HTR-8/SVneo (cell line): ENCODE results near the gene HDAC1.
"Not testable (repeated sequence)": the region's sequence is repeated elsewhere in the genome, so short reads cannot be mapped to it uniquely, and the experiment has no call there.

Experiments
- DNase-seq: peaks from one replicate; pipeline ENCODE4 v3.0.0; 2011; ENCODE audit warnings: low spot score, mixed read lengths; ENCODE audit not compliant: insufficient read length
- FAIRE-seq: peaks from 2 replicates; lab custom pipeline; 2011; peaks lifted over from hg19 to GRCh38; lab: Jason Lieb, UNC

Gene HDAC1

DNA sequence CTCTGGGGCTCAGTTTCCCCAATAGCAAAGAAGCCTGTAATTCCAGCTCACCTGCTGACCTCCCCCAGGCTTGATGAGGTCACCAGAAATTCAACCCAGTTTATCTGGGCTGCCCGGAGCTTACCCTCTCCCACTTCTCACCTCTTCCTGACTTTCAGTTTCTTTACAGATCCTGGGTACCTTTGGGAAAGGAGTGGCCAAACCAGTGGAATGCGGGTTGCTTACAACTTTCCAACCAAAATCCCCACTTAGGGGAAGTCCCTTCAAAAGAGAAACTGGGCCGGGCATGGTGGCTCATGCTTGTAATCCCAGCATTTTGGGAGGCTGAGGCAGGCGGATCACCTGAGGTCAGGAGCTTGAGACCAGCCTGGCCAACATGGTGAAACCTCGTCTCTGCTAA, 50.1 kb downstream of the HDAC1 start:
- FAIRE-seq (no peak), DNase-seq (no peak)

DNA sequence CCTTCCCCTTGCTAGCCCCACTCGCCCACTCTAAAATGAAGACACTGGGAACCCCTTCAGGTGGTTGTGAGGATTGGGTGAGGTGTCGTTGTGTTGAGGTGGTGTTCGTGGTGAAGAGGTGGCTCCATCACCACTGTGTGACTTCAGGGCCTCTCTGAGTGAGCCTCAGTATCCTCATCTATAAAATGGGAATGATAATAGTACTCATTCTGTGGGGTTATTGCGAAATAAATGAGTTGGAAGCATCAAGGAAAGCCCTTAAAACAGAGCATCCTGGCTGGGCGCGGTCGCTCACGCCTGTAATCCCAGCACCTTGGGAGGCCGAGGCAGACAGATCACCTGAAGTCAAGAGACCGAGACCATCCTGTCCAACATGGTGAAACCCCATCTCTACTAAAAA, 50.8 kb downstream of the HDAC1 start:
- DNase-seq (no peak), FAIRE-seq (no peak)

DNA sequence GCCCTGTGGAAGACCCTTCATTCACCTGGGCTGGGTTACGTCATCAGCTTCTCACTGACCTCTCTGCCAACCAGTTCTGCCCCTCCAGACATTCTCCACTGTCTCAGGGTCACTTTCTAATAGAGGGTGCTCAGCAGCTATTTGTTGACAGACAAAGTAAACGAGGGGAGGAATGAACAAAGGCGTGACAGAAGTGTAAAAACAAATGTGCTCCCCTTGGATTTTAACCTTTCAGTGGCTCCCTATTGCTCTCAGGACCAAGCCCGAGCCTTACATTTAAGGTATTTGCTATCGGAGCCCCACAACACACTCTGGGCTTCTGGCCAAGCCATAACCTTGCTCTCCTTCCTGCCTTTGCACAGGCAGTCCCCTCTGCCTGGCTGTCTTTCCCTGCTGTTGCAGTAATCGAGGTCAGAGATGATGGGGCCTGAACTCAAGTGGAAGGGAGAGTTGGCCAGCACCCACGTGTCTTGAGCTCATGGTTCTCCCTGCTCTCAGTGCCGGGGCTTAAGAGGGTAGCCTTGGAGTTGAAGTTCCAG, 53.5 kb downstream of the HDAC1 start:
- no peak for FAIRE-seq
- DNase-seq: no peak

DNA sequence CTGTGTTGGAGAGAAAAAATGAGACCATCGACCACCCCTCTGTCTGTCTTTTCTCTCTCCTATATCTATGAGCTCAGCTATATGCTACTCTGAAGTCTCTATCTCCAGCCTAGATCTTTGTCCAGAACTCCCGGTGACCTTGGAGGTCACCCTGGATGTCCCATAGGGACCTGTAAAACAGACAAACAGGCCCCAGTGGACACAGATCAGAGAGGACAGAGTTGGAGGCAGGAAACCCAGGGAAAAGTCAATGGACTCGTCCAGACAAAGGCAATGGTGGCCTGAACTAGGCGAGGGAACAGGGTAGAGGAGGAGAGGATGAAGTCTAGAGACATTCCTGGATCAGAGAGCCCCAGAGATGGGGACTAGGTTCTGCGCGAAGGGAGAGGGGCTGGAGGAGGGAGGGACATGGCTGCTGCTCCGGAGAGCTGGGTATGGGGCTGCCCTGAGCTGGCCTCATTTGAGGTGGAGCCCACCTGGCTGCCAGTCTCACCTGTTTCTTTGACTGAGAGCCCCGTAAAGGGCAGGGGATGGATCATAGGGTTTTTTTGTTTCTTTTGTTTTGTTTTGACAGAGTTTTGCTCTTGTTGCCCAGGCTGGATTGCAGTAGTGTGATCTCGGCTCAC, 54.8 kb downstream of the HDAC1 start:
- DNase-seq (no peak), FAIRE-seq (no peak)

DNA sequence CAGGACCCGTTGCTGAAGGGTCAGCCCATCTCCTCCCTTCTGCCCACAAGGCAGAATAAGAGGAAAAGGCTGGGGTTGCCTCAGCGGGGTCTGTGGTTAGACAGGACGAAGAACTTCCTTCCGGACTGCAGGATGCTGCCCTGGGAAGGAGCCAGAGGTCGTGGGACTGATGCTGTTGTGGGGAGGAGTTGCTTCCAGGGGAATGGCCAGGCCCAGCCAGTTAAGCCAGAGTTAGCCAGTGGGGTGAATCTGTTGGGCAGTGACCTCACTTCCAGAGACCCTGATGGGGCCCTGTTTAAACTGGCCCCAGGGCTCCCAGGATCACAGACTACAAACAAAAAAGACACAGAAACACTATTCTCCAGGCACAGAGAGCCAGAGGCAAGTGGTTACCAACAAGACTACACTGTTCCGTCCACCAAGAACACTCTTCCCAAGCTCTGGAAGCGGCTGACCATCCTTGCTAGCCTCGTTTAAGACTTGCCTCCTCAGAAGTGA, 57.4 kb downstream of the HDAC1 start:
- FAIRE-seq: no peak
- DNase-seq: no peak

DNA sequence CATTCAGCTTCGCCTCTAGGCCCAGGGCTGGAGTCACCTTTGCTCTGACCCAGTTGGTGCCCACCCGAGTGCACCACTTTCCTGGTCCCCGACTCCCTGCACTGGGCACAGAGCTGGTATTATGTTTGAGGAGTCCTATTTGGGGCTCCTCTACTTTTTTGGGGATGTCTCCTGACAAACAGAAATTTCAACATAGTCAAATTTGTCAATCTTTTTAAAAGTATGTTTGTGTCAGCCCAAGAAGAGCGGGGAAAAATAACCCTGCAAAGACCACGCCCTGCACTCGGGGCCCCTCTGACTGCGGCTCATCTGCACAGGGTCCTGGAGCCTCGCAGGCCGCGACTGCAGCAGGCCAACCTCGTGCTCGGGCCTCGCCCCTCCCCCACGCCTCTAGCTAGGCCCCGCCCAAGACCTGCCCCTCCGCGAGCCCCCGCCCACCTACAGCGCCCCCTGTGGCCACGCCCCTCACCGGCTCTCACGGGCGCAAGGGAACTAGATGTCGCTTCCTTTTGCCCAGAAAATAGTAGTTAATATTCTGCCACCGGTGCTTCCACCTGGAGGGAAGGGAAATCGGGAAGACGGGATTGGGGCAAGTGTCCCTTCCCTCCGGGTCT, 59.0 kb downstream of the HDAC1 start:
- FAIRE-seq (no peak), DNase-seq (no peak)

DNA sequence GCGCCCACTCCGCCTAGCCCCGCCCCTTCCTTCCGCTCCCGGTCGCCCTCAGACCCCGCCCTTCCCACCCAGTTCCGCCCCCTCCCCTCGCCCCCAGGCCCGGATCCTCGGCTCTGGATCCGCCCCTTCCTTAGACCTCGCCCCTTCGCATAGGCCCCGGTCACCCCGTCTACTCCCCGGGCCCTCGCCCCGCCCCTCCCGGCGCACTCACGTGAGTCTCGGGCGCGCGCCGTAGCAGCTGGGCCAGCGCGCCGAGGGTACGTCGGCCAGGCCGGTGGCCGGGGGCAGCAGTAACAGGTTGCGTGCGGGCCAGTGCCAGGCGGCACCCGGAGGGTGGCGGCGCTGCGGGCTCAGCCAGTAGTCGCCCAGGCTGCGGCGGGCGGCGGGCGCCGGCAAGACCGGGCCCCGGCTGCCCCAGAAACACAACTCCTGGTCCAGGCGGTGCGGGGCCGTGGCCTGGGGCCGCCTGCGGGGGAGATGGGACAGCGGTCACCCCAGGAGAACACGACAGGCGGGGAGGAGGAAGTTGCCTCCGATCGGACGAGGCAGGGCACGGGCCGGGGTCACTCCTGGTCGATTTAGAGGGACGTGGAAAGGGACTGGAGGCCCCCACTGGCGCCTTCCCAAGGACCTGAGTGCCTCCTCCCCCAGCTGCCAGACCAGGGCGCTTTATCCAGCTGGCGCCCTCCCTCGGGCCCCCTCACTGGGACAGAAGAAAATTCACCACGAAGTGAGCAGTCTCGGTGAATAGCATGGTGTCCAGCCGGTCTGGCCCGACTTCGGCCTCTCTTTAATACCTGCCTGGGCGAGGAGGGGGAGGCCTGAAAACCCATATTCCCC, 59.7 kb downstream of the HDAC1 start:
- FAIRE-seq (peak; percentile 90), DNase-seq (peak; percentile 91)

DNA sequence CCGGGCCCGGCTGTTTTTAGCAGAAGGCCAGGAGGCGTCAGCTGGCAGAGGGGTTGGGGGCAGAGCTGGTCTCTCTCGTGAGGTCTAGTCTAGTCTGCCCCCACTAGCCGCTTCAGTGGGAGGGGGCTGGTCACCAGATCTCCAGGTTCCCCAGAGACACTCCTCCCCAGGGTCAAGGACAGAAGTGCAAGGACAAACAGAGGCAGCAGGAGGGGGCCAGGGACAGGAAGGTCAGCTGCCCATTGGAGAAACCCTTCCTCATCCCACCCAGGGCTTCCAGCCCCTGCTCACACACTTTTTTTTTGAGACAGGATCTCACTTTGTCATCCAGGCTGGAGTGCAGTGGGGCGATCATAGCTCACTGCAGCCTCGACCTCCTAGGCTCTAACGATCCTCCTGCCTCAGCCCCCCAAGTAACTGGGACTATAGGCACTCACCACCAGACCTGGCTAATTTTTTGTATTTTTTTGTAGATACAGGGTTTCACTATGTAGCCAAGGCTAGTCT, 60.4 kb downstream of the HDAC1 start:
- DNase-seq: no peak
- FAIRE-seq: no peak

DNA sequence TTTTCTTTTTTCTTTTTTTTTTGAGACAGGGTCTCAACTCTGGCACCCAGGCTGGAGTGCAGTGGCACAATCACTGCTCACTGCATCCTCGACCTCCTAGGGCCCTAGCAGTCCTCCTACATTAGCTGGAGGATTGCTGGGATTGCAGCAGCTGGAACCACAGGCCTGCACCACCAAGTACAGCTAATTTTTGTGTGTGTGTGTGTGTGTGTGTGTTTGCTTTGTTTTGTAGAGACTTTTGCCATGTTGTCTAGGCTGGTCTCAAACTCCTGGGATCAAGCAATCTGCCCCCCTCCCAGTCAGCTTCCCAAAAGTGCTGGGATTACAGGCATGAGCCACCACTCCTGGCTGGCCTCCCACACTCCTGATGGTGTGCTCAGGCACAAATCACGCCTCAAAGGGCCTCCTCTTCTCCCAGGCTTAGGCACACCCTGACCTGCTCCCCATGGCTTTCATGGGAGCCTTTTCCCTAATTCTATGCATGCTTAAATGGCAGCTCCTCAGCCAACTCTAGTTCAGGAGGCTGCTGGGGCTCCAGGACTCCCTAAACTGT, 61.0 kb downstream of the HDAC1 start:
- DNase-seq (no peak), FAIRE-seq (no peak)

DNA sequence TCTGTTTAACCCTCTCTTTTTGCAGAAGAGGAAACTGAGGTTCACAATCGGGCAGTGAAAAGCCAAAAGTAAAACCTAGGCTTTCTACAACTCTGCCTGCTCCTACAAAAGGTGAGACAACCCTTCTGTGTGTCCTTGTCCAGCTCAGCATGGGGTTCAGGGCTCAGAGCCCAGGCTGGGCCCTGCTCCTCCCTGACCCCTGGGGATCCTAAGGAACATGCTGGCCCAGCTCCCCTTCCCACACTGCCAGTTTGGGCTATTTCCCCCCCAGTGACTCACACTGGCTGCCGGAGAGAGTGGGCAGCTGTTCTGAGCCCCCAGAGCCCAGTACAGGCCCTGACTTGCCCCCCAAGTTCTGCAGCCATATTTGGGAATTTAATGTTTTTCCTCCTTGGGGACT, 61.5 kb downstream of the HDAC1 start:
- DNase-seq (no peak), FAIRE-seq (no peak)

DNA sequence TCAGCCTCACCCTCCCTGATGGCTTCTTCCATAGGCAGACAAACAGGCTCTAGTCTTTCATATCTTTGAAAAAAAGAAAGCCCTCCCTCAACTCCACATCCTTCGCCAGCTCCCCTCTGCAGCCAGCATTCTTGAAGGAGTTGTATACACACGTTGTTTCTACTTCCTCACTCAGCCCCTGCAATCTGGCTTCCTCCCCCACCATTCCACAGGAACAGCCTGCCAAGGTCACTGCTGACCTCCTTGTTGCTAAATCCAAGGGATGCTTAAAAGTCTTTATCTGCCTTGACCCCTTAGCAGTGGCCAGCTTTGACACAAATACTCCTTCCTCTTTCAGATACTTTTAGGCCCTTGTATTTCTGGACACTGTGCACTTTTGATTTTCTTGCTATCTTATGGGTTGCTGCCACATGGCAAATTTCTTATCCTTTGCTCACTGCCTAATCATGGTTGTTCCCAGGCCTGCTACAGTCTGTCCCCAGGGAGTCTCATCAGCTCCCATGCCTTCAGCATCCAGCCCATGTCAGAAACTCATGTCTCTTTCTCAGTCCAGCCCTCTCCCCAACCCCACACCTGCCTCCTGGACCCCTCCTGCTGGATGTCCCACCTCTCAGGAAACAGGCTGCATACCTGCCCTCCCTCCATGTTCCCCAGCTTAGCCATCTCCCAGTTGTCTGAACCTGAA, 62.1 kb downstream of the HDAC1 start:
- FAIRE-seq: no peak

DNA sequence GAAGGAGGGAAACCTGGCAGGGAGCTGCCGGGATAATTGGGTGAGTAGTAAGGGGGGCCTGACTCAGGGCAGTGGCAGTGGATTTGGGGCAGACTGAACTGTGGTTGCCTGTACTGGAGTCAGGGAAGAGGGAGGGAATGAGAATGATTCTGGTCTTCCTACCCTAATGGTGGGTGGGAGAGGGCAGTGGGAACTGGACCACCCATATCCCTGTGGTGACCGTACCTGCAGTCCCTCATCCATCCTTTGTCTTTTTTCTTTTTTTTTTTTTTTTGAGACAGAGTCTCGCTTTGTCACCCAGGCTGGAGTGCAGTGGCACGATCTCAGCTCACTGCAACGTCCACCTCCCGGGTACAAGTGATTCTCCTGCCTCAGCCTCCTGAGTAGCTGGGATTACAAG, 63.9 kb downstream of the HDAC1 start:
- FAIRE-seq, DNase-seq: not testable (repeated sequence)

More for the DNA sequence above, 62.1 kb downstream of the HDAC1 start:
- no peak for DNase-seq

DNA sequence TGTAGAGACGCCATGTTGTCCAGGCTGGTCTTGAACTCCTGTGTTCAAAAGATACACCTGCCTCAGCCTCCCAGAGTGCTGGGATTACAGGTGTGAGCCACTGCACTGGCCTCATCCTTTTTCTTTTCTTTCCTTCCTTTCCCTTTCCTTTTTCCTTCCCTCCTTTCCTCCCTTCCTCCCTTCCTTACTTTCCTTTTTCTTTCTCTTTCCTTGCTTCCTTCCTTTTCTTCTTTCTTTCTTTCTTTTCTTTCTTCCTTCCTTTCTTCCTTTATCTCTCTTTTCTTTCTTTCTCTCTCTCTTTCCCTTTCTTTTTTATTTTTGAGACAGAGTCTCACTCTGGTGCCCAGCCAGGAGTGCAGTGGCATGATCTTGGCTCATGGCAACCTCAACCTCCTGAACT, 64.6 kb downstream of the HDAC1 start:
- FAIRE-seq (no peak), DNase-seq (no peak)

DNA sequence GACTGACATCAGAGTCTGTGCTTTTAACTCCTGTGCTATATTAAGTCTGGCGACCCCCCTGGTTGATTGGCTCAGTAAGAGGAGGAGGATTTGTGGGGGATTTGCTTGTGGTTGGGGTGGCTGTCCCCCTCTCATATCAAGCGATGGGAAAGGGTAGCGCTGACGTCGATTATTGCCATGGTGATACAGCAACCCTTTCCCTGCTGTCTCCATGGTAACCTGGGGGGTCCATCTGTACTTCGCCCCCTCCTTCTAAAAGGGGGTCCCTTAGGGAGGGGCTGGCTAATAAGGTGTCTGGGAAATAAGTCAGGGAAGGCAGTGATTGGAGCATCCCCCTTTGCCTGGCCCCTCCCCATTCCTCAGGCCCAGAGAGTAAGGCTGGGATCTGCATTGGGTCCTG, 65.7 kb downstream of the HDAC1 start:
- FAIRE-seq: no peak
- DNase-seq: no peak

DNA sequence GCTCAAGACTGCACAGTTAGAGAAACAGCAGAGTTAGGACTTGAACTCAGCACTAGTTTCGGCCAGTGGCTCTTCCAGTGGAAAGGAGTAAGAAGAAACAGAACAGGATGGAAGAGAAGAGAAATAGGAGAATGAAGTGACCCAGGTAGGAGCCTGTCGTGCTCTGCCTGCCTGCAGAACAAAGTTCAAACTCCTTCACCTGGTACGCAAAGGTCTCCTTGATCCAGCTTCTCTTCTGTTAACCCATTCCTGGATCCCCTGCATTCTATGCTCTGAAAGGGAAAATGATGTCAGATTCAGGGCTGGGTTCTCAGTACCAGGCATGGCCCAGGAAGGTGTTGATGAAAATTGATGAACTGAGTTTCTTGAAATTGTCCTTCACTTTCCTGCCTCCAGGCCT, 66.6 kb downstream of the HDAC1 start:
- FAIRE-seq: no peak
- no peak for DNase-seq

DNA sequence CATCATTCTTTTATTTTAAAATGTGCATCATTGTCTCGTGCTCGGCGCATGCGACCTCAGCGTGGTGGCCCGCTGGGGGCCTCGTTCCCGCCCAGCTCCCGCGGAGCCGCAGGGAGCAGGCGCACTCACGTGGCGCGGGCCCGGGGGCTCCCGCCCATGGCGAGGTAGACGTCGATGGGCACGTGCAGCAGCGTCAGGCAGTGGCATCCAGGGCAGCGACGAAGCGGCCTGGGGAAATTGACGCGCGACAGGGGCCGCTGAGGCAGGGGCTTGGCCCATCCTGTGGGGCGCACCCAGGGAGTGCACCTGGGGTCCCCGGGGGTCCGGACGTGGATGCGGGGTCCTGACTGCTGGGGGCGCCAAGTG, 69.4 kb downstream of the HDAC1 start:
- DNase-seq (no peak), FAIRE-seq (no peak)

DNA sequence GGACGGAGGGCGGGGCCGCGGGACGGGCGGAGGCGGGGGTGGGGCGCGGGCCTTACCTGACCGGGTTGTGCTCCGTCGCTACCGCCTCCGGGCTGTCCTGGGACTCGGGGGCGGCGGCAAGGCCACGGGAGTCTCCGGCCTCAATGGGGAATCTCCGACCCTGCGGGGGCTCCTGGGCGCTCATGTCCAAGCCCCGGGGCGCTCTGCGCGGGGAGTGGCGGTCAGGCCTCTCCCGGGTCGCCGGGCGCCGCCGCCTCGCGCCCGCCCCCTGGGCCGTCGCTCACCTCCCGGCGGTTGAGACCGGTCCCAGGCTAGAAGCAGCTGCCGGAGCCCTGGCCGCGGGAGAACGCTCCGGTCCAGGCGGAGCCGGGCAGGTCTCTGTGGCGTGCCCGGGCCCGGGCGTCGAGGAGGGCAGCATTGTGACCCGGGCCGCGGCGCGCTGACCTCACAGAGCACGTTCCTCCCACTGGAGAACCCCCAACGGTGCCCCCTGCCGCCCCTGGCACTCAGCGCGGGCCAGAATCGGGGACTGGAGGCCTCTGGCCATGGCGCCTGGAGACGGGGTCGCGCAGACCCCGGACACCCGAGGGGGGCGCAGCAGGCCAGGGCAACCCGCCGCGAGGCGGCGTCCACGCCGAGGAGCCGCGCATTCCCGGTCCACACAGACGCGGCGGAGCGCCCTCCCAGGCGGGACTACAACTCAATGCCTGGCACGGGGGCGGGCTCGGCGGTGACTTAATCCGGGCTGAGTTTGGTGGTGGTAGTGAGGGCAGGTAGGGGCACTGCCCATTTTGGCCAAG, 70.0 kb downstream of the HDAC1 start:
- no peak for FAIRE-seq
- DNase-seq: no peak

DNA sequence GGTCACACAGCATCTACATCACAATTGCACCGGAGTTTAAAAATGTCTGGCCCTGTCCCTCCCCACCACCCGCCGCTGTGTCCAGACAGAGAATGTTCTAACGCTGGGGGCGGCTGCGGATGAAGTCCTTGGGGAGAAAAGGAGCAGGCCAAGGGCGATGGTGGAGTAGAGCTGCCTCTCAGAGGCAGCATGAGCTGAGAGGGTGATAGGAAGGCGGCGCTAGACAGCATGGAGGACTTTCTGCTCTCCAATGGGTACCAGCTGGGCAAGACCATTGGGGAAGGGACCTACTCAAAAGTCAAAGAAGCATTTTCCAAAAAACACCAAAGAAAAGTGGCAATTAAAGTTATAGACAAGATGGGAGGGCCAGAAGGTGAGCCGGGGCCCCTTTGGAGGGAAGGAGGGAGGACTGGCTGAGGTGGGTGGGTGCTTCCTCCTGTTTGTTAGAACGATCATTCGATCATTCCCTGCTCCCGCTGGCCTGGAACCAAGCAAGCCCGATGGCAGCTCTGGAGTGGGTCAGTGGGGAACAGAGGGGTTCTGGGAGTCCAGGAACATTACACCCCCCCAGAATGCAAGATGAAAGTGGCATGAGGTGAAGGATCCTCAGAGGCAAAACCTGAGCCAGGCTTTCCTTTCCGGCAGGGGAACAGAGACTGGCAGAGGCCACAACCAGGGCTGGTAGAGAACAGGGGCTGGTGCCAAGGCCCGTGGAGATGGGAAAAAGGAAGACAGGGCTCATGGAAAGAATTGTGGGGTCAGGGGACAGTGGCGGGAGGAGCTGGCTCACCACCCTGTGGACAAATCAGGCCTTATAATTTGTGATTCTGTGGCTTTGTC, 70.8 kb downstream of the HDAC1 start, which contains the start of the genes FAM229A and TSSK3:
Gene FAM229A (minus strand): TSS at position 12 of the 840 bp plus-strand sequence. CDS start 394 bp downstream, outside the sequence.
Gene TSSK3 (plus strand): TSS at position 66 of the 840 bp plus-strand sequence. CDS start 163 bp downstream, at position 229.
- DNase-seq (no peak), FAIRE-seq (no peak)
